RPMI7951 (cell line): Measurements from ENCODE around the gene SLC22A25. TPM values are rescaled to one million over a fixed set of nuclear protein-coding genes. Genes with fewer than 3 reads are reported as not detected.
A peak's percentile ranks its signal among the peaks of the same experiment; 100 is the strongest.
"Not testable (repeated sequence)": the region's sequence is repeated elsewhere in the genome, so short reads cannot be mapped to it uniquely, and the experiment has no call there.

Experiments
- DNase-seq: peaks from one replicate; pipeline ENCODE4 v3.0.0-alpha.2; 2012; ENCODE audit warnings: low read depth
- total RNA-seq: library from RNA; depleted of rRNA; stranded (reverse); fragments of >200 nt; shearing (Covaris generic); gene quantifications from 2 replicates; pipeline ENCODE4 v1.2.3, GENCODE V29; 2014; rRNA removed

The SLC22A25 gene
- total RNA-seq, 1 experiment from 2014 or later = not detected

DNA sequence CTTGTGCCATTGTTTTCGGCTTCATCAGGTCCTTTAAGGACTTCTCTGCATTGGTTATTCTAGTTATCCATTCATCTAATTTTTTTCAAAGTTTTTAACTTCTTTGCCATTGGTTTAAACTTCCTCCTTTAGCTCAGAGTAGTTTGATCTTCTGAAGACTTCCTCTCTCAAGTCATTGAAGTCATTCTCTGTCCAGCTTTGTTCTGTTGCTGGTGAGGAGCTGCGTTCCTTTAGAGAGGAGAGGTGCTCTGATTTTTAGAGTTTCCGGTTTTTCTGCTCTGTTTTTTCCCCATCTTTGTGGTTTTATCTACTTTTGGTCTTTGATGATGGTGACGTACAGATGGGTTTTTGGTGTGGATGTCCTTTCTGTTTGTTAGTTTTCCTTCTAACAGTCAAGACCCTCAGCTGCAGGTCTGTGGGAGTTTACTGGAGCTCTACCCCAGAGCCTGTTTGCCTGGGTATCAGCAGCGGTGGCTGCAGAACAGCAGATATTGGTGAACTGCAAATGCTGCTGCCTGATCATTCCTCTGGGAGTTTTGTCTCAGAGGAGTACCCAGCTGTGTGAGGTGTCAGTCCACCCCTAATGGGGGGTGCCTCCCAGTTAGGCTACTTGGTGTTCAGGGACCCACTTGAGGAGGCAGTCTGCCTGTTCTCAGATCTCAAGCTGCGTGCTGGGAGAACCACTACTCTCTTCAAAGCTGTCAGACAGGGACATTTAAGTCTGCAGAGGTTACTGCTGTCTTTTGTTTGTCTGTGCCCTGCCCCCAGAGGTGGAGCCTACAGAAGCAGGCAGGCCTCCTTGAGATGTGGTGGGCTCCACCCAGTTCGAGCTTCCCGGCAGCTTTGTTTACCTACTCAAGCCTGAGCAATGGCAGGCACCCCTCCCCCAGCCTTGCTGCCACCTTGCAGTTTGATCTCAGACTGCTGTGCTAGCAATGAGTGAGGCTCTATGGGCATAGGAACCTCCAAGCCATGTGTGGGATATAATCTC, 7.6 kb downstream of the SLC22A25 start:
- DNase-seq = not testable (repeated sequence)

GRCh38 chr11:63229815-63230214, 13.6 kb downstream of the SLC22A25 start:
- no peak for DNase-seq

- DNase-seq = no peak
Observed at GRCh38 chr11:63227521-63228107, 15.8 kb downstream of the SLC22A25 start.

GRCh38 chr11:63226488-63227114, 16.8 kb downstream of the SLC22A25 start:
- DNase-seq = no peak

DNA sequence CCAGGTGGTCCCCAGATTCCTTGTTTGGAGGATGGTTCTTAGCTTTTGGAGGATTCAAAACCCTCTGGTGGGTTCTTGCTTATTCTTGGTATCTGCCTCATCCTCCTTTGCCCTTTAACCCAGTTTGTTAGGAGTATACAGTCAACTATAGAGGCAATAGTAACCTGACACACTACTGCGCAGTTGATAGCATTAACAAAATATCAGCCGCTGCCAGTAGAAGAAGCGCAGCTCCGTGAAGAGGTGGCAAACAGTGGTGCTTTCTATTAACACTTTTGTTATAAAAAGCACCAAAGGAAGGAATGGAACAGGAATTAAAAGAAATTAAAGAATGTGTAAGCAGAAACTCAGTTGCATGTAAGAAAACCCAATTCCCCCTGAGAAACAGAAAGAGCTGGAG, 29.3 kb downstream of the SLC22A25 start:
- no peak for DNase-seq

DNA sequence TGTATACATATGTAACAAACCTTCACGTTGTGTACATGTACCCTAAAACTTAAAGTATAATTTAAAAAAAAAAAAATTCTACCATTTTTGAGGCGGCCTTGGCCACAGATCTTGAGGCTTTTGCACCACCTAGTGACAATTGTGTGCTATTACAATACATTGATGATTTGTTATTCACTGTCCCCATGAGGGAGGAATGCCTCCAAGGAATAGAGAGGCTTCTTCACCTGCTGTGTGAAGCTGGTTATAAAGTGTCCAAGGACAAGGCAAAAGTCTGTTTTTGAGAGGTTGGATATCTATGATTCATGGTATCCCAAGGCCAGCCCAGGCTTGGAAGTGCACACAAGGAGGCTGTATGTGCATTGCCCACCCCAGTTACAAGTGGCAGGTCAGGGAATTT, 30.7 kb downstream of the SLC22A25 start:
- DNase-seq = peak; percentile 18

- no peak for DNase-seq
Observed at GRCh38 chr11:63210111-63210510, 33.3 kb downstream of the SLC22A25 start.

Other genes starting within 250 kb of the SLC22A25 start
- not detected in 2 replicates for gene SLC22A8, start 227.8 kb downstream of the SLC22A25 start, total RNA-seq
- gene SLC22A24, start 99.4 kb downstream of the SLC22A25 start, total RNA-seq = not detected in 2 replicates
- gene SLC22A9, start 126.2 kb upstream of the SLC22A25 start, total RNA-seq = not detected in 2 replicates
- gene PLAAT5, start 247.6 kb upstream of the SLC22A25 start, total RNA-seq = not detected in 2 replicates